Epithelial cell of esophagus (primary cell): ENCODE data around the gene DCST1.

Experiments
- DNase-seq: peaks from one replicate; pipeline ENCODE4 v3.0.0; 2010; ENCODE audit warnings: low read depth
- H3K4me3 ChIP-seq: 2 replicates; pipeline ENCODE4 v1.5.1; 2011; ENCODE audit warnings: mild to moderate bottlenecking, low read length, control low read depth
- TF ChIP-seq, protein P1 (sequence below): IDR thresholded peaks from 2 replicates; pipeline ENCODE4 v1.5.1; 2011; ENCODE audit warnings: low read depth, mild to moderate bottlenecking, low read length, control low read depth, inconsistent platforms; ENCODE audit not compliant: insufficient read depth; ENCODE audit errors: missing control alignments

DCST1 gene

DNA sequence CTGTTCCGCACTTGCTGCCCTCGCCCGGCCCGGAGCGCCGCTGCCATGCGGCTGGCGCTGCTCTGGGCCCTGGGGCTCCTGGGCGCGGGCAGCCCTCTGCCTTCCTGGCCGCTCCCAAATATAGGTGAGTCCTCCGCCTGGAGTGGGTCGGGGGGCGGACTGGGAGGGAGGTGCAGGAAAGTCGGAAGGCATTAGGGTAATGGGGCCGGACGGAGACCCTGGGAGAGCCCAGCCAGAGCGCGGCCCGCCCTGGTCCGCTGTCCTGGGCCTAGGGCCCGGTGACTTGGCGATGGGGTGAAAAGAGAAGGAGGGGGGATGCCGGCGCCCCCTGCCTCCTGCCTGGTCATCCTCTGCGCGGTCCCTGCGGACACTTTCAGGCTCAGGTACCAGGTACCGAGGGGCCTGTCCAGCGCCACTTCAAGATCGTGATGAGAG is 17.7 kb downstream of the DCST1 start:
- TF ChIP-seq, protein P1, sequence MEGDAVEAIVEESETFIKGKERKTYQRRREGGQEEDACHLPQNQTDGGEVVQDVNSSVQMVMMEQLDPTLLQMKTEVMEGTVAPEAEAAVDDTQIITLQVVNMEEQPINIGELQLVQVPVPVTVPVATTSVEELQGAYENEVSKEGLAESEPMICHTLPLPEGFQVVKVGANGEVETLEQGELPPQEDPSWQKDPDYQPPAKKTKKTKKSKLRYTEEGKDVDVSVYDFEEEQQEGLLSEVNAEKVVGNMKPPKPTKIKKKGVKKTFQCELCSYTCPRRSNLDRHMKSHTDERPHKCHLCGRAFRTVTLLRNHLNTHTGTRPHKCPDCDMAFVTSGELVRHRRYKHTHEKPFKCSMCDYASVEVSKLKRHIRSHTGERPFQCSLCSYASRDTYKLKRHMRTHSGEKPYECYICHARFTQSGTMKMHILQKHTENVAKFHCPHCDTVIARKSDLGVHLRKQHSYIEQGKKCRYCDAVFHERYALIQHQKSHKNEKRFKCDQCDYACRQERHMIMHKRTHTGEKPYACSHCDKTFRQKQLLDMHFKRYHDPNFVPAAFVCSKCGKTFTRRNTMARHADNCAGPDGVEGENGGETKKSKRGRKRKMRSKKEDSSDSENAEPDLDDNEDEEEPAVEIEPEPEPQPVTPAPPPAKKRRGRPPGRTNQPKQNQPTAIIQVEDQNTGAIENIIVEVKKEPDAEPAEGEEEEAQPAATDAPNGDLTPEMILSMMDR, result no peak
- DNase-seq, result no peak
- peak overlapping the region; percentile 86 for H3K4me3 ChIP-seq

DNA sequence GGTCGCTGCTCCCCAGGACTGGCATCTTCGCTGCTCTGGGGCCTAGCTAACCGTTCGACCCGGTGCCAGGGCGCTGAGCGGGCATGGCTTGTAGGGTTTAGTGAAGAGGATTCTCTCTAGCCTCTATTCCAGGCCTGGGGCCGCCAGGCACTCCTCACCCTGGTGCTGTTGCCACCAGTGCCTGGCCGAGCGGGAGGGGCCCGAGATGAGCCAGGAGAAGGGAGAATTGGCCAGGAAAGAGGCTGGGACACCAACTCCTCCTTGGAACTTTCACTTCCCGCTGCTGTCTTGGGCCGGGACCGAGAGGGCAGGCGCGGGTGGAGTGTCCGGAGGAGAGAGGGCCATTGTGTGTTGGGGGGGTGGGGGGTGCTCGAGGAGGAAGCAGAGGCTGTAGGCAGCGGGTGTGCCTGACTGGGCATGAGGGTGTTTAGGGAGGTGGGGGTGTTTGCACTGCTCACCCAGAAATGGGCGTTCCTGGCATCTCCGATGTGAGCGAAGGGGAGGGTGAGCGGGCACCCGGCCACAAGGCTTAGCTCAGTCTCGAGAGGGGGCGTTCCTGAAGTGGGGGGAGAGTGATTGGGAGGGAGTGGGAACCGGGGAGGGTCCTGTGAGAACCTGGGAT is 18.3 kb downstream of the DCST1 start:
- peak; percentile 45 for DNase-seq
- TF ChIP-seq, protein P1, result no peak
- H3K4me3 ChIP-seq, result peak overlapping the region; percentile 86

DNA sequence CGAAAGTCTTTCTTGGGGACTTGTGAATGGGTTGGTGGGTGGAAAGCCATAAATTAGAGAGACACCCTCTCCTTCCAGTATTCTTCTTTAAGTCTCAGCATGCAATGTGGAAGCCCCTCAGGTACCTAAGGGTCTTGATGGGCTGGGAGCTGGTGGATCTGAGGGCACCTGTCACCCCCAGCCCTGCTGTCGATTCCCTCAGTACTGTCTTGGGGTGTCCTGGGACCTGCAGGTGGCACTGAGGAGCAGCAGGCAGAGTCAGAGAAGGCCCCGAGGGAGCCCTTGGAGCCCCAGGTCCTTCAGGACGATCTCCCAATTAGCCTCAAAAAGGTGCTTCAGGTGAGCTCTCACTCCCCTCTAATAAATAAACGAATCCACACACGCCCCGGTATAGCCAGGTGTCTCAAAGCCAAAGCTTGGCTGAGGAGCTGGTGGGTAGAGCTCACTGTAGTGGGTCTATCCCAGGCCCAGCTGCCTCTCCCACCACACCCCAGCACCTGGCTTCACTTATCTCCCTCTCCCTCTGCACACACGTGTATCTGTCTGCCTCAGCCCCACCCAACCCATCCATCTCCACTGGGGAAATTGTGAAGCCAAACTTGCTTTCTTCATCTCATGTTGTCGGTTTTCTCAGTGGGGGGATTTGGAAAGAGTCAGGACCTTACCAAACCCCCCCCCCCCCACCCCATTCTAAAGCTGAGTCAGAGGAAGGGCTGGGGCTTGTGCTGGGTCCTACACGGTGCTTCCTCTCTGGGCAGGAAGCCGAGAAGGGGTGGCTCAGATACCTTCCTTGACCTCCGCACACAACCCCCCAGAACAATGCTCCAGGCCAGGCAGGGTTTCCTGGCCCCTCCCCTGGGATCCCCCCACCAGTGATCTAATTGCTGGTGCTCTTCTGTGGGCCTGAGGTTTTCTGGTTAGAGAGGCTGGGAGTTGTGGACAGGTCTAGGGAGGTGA is 19.1 kb downstream of the DCST1 start:
- peak; percentile 51 for DNase-seq
- H3K4me3 ChIP-seq, result peak overlapping the region; percentile 86
- TF ChIP-seq, protein P1, result peak; percentile 58

DNA sequence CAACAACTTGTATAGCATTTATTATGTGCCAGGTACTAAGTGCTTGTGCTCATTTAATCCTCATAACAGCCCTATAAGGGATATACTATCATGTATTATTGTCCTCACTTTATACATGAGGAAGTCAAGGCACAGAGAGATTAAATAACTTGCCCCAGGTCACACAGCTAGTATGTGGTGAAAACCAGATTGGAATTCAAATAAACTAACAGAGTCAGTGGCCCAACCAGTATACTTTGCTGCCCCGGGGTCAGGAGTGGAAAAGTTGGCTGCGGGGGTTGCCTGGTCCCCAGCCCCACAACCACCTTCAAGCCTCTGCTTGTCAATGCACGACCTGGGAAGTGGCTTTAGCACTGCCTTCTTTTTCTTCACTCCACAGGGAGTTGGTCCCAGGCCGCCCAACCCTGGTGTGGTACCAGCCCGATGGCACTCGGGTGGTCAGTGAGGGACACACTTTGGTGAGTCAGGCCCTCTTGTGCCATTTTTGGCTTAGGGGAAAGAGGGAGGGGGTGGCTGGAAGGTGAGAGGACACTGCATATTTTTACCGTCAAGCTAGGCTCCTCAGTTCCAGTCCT is 20.0 kb downstream of the DCST1 start:
- H3K4me3 ChIP-seq, result no peak overlapping the region
- TF ChIP-seq, protein P1, result no peak
- no peak for DNase-seq

DNA sequence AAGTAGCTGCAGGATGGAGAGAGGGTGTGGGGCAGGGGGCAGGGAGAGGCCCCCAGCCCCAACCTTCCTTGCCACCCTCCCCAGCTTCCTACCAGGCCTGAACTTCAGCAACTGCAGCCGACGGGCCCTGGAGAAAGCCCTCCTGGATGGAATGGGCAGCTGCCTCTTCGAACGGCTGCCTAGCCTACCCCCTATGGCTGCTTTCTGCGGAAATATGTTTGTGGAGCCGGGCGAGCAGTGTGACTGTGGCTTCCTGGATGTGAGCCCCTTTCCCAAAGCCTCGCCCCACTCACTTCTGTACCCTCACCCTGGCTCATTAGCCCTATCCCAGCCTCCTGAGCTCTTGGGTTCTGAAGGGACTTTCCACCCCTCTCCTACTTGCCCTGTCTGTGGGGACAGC is 23.5 kb downstream of the DCST1 start:
- DNase-seq, result no peak
- no peak overlapping the region for H3K4me3 ChIP-seq
- TF ChIP-seq, protein P1, result no peak

DNA sequence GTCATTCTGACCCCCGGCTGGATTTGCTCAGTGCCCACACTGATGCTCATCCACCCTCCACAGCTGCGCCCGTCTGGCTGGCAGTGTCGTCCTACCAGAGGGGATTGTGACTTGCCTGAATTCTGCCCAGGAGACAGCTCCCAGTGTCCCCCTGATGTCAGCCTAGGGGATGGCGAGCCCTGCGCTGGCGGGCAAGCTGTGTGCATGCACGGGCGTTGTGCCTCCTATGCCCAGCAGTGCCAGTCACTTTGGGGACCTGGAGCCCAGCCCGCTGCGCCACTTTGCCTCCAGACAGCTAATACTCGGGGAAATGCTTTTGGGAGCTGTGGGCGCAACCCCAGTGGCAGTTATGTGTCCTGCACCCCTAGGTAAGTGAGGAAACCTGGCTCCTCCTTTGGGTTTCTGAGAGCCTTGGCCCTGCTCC is 24.2 kb downstream of the DCST1 start:
- no peak for DNase-seq
- TF ChIP-seq, protein P1, result peak; percentile 22
- H3K4me3 ChIP-seq, result no peak overlapping the region
